Hematopoietic multipotent progenitor cell treated with erythropoietin and hydrocortisone succinate and interleukin-3 and kit ligand, for 4 days (in vitro differentiated cells): Measurements from ENCODE around the gene PCNX2.

Experiments
- DNase-seq: peaks from one replicate; pipeline ENCODE4 v3.0.0-alpha.2; 2015

Gene PCNX2

DNA sequence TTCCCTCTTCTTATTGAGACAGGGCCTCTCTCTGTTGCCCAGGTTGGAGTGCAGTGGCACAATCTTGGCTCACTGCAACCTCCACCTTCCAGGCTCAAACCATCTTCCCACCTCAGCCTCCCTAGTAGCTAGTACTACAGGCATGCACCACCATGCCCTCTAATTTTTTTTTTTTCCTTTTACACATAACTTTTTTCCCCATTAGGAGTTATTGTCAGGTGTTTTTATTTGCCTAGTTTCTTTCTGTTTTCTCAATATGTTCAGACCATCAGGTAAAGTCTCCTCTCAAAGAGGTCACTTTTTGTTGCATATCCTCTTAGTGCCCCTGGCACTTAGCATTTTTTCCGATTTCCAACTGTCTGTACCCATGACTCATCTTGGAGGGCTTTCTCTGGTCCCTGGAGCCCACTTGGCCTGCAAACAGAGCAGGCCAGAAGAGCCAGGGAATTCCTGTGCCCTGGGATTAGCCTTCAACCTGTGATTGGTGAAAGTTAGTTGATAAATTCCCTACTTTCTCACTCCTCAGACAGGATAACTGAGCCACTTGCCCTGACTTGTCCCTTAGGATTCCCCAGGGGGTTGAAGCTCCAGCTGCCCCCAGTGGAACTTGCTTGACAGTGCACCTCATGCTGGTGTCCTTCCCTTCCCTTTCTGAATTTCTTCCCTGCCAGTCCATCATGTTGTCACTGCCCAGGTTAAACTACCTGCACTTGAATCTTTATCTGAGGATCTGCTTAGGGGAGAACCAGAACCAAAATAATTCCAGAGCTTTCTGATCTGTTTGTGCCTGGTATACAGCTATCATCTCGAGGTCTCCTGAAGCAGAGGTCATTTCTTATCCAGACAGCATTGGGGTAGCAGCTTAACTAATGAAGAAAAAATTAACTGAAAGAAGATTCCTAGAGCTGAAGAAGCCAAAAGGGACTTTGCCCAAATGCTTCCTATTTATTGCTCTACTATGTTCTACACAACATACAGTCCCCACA lies 342.7 kb downstream of the PCNX2 start:
- DNase-seq: peak; percentile 73

DNA sequence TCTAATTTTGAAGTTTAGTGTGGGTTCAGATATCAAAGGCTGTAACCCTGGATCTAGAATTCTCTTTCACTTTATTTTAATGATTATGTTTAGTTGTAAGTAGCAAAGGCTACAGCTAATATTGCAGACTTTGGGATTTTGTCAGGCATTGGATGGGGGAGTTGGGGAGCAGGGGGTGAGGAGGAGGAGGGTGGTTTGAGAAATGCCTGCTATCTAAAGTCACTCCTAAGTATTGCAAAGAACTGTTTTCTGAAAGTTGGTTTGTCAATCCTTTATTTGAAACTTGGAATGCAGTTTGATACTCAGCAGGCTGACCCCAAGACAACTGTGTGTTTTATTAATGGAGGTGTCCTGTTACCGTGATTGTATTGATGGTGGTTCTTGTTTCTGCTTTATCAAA lies 343.9 kb downstream of the PCNX2 start:
- no peak for DNase-seq

DNA sequence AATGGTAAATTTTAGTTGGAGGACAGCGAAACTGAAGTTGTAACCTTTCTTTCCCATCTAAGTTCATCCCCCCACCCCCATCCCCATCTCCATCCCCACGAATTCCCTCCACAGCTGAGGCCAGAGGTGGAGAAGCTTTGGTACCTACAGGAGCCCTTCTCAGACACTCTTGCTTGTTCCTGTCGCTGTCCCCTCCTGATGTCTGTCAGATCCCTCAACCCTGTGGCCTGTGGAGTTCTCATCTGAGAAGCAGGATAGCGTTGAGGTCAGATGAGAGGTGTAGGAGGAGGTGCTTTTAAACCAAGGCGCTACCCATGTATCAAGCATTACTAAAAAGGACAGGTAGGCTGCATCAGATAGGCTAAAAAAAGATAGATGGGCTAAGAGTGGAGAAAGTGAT lies 344.3 kb downstream of the PCNX2 start:
- peak; percentile 55 for DNase-seq

DNA sequence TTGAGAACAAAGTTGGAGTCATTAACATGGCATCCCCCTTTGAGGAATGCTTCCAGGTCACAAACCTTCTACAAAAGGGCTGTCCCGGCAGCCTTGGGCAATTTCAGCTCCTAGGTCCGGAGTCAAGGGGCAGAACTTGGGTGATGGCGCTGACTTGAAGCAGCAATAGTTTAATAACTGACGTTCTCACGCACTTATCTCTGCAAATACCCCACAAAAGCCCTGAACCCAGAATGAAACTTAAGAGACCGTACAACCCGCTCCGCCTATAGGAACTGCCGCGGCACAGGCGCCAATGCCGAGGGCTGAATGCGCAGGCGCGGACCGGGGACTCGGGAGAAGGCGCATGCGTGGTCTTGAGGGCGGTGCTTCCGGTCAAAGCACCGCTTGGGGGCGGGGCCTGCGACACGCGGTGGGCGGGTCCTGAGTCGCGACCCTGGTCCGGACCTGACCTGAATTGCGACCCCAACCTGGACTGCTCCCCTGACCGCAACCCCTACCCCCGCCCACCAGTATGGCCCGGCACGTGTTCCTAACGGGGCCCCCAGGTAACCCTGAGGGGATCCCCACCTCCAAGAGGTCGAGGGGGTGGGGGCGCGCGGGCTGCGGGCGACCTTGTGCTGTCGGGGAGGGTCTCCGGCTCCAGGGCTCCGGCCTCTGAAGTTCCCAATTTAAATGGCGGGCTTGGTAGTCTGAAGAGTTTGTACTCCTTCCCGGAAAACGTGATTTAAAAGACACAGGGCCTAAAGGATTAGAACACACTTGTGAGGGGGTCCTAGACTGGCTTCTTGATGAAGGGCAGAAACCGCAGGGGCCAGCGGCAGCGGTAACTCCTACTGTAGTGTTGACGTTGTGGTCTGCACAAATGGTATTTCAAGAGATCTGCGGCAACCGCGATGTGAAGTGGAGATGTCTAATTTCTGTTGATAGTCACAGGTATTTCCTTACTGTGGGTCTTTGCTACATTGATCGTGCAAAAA lies 345.0 kb downstream of the PCNX2 start, which contains the start of gene NTPCR:
Gene NTPCR, plus strand, starts transcription at position 415 of the 980 bp plus-strand sequence. Its CDS starts 100 bp downstream, at position 515.
- DNase-seq: peak; percentile 97

DNA sequence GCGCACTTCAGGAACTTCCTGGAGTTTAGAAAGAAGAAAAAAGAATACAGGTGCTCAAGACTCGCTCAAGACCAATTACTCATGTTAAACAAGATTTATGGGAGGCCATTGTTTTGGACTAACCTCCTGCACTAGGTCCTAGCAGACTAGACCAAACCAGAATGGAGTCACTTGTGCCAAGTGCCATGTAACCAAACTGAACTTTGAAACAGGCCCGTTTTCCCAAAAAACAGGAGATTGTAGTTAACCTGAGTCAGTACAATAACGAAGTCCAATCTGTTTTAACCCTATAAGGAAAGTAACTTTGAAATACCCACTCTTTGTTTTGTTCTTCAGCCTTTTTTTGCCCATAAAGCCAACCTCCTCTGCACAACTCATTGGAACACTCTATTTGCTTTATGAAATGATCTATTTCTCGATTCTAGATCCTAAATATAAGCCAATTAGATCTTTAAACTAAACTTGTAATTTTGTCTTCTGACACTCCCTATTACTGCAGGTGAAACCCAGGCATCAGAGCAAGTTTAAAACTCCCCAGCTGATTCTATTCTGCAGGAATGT lies 345.8 kb downstream of the PCNX2 start:
- DNase-seq: no peak

DNA sequence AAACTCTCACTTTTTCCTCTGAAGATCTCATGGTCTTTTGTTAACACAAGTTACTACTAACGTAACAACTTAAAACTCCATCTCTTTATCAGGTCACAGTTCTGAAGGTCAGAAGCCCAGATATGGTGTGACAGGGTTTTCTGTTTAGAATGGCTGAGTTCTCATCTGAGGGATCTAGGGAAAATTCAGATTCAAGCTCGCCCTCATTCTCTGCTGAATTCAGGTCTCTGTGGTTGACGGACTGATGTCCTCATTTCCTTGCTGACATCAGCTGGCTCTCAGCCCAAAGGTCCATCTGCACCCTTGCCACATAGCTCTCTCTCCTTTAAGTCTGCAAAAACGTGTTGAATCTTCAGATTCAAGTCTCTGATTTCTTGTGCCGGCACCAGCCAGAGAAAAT lies 351.2 kb downstream of the PCNX2 start:
- DNase-seq: peak; percentile 74

DNA sequence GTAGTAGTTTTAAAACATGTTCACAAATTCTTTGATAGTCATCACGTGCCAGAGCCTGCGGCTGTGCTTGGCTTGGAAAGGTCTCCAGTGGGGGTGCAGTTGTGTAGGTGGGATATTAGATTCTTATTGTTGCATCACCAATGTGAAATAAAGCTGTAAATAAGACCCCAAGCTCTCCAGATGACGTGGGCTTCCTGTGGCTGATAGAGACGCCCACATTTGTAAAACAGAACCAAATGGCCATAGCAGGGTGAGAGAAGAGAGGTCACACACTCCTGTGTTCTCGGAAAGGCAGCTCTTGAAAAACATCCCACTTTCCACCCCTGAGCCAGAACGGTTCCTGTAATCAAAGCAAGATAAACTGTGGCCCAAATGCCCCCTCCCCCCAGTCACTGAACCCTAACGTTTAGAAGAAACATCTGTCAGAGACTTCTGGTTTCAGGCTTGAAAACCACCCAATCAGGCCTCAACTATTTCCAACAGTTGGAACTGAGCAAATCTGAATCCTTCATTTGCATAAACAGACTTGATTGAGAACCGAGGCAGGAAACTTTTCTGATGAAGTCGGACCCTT lies 351.8 kb downstream of the PCNX2 start:
- no peak for DNase-seq

DNA sequence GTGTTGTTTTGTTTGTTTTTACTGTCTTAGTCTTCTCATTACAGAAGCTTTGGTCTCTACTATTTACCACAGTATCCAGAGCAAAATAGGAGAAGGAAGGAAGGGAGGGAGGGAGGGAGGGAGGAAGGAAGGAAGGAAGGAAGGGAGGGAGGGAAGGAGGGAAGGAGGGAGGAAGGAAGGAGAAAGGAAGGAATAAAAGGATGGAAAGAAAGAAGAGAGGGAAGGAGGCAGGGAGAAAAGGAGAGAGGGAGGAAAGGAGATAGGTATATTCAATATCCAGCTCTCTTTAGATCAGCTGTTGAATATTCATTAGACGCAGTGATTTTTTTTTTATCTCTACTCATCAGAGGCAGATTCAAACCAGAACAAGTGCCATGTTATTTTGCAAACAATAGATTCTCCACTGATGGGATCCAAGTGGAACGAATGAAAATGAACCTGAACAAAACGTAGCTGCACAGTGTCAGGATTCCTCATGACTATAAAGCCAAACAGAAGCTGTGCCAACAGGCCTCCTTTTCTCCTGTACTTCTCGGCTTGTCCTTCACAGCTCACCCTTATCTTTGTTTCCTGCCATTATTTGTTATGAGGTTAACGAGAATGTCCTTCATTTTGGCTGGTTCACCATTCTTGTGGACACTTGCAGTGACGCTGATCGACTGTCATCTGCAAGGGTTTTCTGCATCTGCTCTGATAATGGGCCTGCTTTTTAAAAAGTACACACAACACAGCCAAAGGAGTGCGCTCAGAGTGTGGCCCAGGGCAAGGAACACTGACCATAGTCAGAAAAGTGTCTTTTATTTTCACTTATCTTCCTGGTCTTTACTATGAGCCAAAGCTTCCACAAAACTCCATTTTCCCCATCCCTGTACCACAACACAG lies 352.9 kb downstream of the PCNX2 start:
- no peak for DNase-seq

DNA sequence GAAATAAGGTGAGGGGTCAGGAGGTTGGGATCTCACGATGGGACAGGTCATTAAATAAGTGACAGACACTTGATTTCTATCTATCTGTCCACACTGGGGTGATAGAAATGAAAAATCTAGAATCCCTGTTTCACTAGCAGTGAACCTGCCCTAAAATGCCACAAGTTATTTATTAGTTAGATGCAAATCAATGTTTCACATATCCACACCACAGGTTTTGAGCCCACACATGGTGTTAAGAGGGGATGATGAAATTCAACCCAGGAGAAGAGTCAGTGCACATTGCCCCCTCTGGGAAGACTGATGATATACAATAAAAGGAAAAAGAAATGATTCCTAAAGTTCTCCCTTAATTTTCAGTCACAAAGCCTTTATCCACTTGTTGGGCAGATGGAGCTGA lies 355.3 kb downstream of the PCNX2 start:
- peak; percentile 23 for DNase-seq

DNA sequence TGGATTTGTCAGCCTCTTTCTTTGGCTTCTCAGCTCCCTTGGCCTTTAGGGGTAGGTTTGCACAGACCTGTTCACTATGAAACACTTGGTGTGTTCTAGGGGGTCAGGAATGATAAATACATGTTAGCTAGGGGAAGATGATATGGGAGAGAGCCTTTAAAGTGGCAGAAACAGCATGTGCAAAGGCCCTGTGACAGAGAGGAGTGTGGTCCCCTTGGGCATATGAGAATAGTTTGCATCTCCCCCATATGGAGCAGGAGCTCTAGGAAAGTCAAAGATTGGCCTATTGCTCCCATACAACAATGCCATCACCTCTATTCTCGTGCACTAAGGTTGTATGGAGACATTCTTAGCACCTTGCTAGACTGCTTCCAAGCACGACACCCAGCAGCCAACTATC lies 355.8 kb downstream of the PCNX2 start:
- DNase-seq: no peak

DNA sequence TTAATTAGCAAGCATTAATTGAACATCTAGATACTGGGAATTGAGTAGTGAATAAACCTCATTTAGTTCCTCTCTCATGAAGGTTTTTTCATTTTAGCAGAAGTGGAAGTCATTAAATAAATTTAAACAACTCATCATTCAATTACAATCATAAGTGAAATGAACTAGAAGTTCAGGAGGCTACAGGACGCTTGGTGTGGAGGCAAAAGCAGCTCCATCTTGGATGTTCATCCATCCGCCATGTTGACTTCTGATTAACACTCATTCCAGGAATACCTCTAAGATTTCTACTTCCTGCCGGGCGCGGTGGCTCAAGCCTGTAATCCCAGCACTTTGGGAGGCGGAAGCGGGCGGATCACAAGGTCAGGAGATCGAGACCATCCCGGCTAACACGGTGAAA lies 356.6 kb downstream of the PCNX2 start:
- no peak for DNase-seq

DNA sequence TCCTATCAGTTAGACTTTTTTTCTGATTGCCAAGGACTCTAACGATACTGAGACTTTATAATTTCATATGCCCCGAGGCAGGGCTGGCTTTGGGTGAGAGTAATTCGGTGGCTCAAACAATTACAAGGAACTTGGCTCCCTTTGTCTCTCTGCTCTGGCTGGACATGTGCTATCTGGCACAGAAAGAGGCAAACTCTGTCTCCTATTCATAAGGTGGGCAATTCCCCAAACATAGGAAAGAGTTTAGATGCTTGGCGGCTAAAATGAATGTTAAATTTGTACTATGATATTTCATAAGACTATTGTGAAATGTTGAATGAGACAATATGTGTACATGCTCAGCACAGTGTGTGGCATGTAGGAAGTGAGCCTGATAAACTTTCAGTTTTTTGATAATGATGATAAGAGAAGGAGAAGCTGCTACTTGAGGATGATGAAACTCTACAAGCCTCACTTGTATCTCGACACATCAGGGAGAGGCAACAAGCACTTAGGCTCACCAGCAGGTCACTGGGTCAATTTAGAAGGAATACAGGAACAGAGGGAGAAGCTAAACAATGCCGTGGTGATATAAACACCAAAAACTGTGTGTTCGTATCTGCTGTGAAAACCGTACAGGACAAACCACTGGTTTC lies 357.7 kb downstream of the PCNX2 start:
- peak; percentile 84 for DNase-seq

DNA sequence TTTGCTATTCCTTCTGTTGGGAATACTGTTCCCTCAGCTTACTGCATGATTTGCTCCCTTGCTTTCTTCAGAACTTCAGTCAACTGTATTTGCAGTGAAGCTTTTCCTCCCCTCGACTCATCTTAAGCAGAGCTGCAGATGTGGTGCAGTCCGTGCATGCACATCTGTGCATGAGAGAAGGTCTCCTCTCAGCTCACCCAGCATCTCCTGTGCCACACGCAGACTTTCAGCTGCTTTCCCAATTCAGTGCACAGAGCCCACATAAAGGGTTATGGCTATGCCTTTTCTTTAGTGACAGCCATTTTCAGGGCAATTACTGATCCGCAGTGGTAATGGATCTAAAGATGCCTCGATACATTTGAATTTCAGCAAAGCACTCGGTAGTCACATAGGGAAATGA lies 358.6 kb downstream of the PCNX2 start:
- DNase-seq: no peak
